Glomerular visceral epithelial cell (primary cell): ENCODE measurements around the gene DZIP1.
"Not testable (repeated sequence)": the region's sequence is repeated elsewhere in the genome, so short reads cannot be mapped to it uniquely, and the experiment has no call there.

Experiments
- DNase-seq: peaks from one replicate; pipeline ENCODE4 v3.0.0-alpha.2; 2016; ENCODE audit errors: extremely low spot score

The DZIP1 gene

GRCh38 chr13:95601906-95602305 is 42.6 kb downstream of the DZIP1 start:
- DNase-seq = no peak

DNA sequence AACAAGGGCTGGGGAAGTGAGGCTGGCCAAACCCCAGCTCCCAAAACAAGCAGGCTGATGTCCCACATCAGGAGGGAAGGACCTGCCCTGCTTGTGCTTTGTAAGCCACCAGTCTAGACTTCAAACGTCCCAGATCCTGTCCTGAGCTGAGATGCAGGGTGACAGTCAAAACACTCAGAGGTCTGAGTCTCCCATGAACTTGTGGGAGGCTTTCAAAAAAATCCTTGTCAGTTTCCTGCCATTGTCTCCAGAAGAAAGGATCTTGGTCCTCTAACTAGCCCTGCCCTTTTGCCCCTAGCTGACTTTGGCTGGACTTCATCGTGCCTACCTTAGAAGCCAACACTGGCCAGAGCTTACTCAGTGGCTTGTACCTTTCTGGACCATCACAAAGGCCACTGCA is 43.3 kb downstream of the DZIP1 start:
- DNase-seq = no peak

DNA sequence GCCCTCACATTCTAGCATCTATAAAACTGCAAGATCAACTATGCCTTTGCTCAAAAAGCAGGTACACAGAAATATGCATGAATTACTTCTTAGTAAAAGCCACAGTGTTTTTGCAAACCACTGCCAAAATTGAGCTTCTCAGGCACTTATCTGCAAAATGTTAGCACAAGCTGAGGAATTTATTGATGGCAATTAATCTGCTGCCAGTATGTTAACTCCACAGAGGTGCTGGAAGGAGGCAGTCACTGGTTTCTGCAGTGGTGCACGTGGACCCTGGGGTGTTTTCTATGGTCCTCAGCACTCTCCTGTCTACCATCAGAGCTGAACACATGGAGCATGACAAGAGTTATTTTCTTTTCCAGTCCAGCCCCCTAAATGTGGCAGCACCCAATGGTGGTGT is 47.8 kb downstream of the DZIP1 start:
- DNase-seq = no peak

DNA sequence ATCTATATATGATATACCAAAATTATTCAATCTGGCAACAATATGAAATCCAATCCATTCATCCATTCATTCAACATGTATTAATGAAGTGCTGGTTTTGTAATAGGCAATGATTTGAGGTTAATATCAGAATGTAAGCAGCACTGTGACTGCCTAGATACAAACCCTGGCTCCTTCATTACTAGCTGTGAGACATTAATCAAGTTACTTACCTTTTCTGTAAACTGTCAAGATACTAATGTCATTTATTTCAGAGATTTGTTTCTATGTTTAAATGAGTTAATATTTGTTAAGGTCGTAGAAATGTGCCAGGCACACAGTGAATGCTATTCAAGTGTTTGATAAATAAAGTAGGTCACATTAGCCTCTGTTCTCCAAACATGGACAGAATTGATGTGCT is 51.0 kb downstream of the DZIP1 start:
- no peak for DNase-seq

GRCh38 chr13:95588721-95589120 is 55.8 kb downstream of the DZIP1 start:
- no peak for DNase-seq

DNA sequence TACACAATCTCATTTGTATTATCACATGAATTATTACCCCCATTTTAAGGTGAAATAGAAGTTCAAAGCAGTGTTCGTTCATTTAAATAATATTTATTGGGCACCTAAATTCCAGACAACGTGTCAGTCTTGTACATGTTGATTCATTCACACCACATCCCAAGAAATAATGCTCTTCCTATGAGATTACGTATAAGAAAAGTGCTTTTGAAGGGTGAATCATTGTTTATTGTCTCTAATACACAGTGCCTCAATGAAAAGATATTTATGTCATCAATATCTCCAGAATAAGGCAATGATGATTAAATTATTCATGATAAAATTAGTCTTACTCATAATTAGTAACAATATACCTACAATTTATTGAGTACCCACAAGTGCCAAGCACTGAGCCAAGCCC is 56.4 kb downstream of the DZIP1 start:
- DNase-seq = no peak

DNA sequence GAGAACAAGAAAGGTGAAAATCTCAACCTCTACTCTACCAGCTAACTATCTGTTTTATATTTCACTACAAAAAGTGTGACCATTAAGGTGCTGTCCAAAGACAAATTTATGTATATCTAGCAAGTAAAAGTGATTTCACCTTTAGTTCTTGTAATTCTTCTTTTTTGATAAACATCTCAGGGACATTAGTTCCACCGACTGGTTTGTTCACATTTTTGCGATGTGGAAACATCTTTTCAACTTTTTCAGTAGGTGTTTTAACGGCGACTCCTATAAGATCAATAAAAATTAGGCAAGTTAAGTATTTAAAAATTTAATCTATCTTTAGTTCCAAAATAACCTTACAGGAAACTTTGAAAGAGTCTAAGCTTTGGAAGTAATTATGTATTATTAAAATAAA is 58.6 kb downstream of the DZIP1 start:
- DNase-seq = no peak

- DNase-seq = no peak
Measured at GRCh38 chr13:95579303-95579702, 65.2 kb downstream of the DZIP1 start.

DNA sequence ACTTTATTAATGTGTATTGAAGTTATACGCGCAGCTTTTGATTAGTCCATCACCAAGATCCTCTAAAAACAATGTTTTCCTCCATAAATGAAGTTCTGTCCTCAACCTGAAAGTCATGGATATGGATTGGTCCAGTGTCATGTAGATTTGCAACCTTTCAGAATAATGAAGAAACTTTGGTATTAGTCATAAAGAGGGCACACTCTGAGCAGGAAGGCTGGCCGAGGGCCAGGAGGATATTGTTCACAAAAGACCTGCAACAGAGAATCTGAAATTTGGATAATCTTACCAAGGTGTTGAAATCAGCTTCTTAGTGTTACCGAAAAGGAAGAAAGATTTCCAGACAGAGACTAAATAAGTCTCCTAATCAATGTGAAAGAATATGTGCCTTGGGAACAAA is 71.3 kb downstream of the DZIP1 start:
- DNase-seq = peak; percentile 11

DNA sequence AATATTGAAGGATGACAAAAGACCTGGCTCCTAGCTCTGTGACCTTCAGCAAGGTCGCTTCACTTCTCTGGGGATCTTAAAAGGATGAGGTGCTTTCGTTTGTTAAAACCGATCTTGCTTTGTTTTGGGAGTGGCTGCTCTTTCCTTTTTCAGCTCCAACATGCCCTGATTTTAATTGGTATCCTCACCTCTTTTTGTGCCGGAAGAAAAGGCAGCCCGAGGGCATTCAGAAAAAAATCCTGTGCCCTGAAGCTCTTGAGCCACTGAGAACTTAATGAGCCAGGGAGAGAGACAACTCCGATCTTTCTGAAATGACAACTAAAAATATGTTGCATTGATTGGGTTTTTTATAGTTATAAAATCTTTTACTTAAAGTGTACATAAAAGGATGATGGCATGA is 72.6 kb downstream of the DZIP1 start:
- no peak for DNase-seq

DNA sequence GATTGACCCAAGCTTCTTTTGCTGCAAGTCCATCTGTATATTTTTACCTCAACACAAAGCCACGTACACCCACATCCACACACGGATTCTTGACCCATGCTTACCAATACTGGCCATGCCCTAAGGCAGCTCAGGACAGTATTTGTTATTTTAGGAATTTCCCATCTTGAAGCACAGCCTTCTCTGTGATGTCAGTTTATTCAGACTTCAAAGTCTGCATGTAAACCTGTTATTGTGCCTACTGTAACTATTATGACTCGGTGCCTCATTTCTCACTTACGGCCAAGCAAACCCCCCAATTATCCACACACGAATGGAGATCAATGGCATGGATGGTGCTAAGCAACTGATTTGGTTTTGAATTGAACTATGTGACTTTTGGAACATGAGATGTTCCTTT is 74.5 kb downstream of the DZIP1 start:
- no peak for DNase-seq

- DNase-seq = no peak
Measured at GRCh38 chr13:95568131-95568530, 76.4 kb downstream of the DZIP1 start.

GRCh38 chr13:95565758-95566157 is 78.7 kb downstream of the DZIP1 start:
- DNase-seq = not testable (repeated sequence)

DNA sequence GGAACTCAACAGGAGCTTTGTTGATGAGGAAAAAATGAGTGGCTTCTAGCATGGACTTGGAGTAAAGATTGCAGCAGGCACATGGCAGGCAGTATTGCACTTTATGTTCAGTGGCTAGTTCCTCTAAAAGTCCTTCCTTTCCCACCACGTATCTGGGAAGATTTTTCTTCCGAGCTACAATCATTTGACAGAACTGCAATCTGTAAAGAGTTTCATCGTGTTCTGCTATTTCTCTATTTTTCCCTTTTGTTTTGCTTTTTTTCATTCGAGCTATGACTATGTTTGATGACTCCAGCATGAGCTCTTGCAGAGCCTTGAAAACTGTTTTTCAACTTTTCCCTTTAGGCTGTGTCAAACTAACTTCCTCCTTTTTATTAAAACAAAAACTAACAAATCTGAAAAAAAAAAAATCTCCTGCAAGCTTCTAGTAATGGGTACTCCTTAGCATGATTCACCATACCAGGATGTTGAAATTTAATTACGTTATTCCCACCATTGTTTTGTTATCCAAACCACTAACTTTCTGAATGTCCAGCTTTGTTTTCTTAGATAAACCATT is 79.7 kb downstream of the DZIP1 start:
- DNase-seq = peak; percentile 43

DNA sequence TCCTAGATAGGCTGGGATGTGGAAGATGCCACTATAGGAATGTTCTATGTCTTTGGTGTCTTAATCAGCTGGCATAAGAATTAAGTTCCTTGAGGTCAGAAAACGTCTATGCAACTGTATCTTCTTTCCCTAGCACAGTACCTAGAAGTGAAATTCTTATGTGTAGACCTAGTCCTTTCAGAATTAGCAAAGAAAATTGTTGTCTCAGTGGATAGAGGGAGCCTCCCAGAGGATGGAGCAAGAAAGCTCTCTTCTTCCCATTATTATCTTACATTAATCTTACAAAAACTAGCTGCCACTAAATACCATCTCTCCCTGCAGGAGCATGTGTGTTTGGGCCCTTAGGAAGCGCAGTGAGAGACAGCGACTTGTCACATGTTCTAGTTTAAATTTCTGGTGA is 80.4 kb downstream of the DZIP1 start:
- DNase-seq = no peak

DNA sequence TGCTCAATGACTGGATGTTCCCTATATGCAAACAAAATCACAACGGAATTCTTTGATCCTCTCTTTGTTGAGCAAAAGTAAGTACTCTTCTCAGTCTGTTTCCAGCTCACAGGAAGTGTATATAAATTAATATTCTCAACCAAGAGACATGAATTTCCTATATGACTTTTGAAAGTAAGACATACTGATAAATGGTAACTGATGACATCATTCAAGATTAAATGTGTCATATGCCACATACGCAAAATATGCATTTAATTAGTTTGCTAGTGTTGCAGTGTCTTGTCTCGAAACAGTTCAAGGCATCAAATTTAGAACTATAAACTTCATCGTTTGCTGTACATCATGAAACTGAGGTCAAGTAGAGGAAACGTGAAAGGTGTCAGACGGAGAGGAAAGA is 84.1 kb downstream of the DZIP1 start:
- no peak for DNase-seq

GRCh38 chr13:95559100-95559499 is 85.4 kb downstream of the DZIP1 start:
- DNase-seq = no peak

GRCh38 chr13:95557013-95557412 is 87.5 kb downstream of the DZIP1 start:
- no peak for DNase-seq

DNA sequence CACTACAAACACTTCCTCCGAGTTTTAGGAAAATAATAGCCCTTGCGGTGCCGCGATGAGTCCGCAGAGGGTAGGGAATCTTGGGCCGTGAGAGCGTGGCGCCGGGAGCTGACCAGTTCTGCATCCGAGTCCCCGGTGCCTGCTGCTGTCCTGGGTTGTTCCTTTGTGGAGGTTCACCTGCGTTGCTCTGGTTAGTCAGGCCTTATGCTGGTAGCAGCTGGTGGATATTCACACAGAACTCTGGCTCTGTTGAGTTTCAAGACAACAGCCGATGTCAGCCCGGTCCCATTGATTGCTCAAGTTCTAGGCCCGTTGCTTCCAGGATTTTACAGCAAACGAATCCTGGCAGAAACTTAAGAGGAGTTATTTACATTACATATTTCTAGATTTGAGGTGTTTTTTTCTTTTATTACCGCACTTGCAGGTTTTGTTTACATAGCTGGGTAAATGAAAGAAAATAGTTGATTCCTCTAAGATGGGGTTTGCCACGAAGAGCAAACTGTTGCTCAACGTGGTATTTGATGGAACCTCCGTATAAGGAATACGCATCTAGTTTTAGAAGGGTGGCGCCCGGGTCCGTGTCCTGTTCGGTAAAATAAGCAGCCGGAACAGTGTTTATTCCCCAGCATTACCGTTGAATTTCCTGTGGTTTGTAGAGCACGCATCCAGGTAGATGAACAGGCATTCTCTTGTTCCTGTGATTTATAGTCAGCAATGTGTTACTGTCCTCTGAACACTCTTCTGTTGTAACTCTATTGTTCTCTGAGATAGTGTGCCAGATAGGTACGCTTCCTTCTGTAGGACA is 90.7 kb downstream of the DZIP1 start:
- no peak for DNase-seq

DNA sequence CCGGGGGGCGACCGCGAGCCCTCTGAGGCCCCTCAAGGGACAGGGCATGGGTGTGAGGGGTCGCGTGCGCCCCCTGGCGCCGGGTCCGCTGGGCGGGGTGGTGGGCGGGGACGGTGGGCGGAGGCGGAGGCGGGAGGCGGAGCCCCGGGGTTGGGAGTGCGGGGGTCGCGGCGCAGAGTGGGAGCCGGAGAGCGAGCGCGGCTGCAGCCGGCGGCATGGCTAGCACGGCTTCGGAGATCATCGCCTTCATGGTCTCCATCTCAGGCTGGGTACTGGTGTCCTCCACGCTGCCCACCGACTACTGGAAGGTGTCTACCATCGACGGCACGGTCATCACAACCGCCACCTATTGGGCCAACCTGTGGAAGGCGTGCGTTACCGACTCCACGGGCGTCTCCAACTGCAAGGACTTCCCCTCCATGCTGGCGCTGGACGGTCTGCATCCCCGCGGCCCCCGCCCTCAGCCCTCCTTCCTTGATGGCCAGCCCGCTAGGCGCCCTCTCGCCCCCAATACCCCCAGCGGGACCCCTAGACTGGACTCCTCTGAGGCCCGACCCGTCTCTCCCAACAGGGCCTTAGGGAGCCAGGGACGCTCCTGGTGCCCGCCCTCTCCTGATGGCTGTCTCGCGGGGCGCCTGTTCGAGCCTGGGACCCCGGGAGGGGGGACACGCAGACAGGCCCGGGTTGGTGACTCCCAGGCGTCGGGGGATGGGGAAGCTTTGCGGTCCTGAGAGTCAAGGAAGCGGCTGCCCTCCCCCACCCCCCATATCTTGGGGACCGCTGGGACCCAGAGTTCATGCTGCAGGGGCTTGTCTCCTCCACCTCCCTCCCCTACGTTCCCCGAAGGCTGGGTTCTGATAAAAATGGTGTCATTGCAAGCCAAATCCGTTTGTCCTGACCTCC is 91.7 kb downstream of the DZIP1 start, which contains the start of gene CLDN10:
Gene CLDN10, plus strand, starts transcription at position 182 of the 903 bp plus-strand sequence. Its CDS starts 34 bp downstream, at position 216.
- DNase-seq = no peak

- no peak for DNase-seq
Measured at GRCh38 chr13:95552208-95552538, 92.3 kb downstream of the DZIP1 start.

- no peak for DNase-seq
Measured at GRCh38 chr13:95547531-95548167, 96.9 kb downstream of the DZIP1 start.
